Pancreas (tissue), 10 donors: Measurements from ENCODE around the gene ERVK3-1. TPM values are rescaled to one million over a fixed set of nuclear protein-coding genes. Genes with fewer than 3 reads are reported as not detected.
"Not testable (repeated sequence)": the region's sequence is repeated elsewhere in the genome, so short reads cannot be mapped to it uniquely, and the experiment has no call there.

Experiments used
- ATAC-seq, 4 donors: fragments of 200-7000 bp; cut with Tn5 transposase; one replicate each; pipeline versions ENCODE4 v1.8.0 to v1.9.1; 2020; ENCODE audit warnings: mild to moderate bottlenecking in 4 of 4, moderate library complexity in 4 of 4
- DNase-seq, 6 donors: peaks; one replicate each; pipeline ENCODE4 v3.0.0-alpha.2; 2020
- FAIRE-seq: peaks from 2 replicates; lab custom pipeline; 2012; peaks lifted over from hg19 to GRCh38; lab: Jason Lieb, UNC
- H3K27ac ChIP-seq, 4 donors: fragments of 200-600 bp; sonication (generic); 1 replicate in 3 of 4; 2 replicates in 1 of 4; pipeline versions ENCODE4 v1.5.0 to v1.8.0; 2020
- H3K27me3 ChIP-seq, 4 donors: fragments of 200-600 bp; one replicate each; pipeline ENCODE4 v1.8.0; 2021
- H3K36me3 ChIP-seq, 3 donors: fragments of 200-600 bp; sonication (generic) in 1 of 3; one replicate each; pipeline versions ENCODE4 v1.5.0 to v1.8.0; 2020 to 2021
- H3K4me1 ChIP-seq, 3 donors: fragments of 200-600 bp; one replicate each; pipeline ENCODE4 v1.8.0; 2021
- H3K4me3 ChIP-seq, 4 donors: fragments of 200-600 bp; sonication (generic) in 2 of 4; one replicate each; pipeline versions ENCODE4 v1.5.0 to v1.8.0; 2020 to 2021
- H3K9me3 ChIP-seq, 4 donors: fragments of 200-600 bp; one replicate each; pipeline ENCODE4 v1.8.0; 2021
- WGBS, 2 donors: extraction: QIAGEN DNeasy Blood & Tissue Kit; methylation state at CpG; one replicate each; pipeline ENCODE4 v1.1.7; 2013; 5-methylcytosine and 5-hydroxymethylcytosine counted together
- intact Hi-C, 3 donors: fragments of 100-400 bp; cut with DNase I; formaldehyde crosslinking; loops; one replicate each; pipeline versions ENCODE4 v1.11.1 to v1.14.2; 2022
- polyA plus RNA-seq, 2 donors: library from polyadenylated mRNA; stranded (reverse); fragments of 200-250 nt; gene quantifications; one replicate each; pipeline ENCODE4 v1.2.3, GENCODE V29; 2013
- total RNA-seq, 6 donors: library from RNA; stranded (reverse); fragmentation: NEBNext Ultra II Directional in 4 of 6; extraction: Animal tissue kit (Norgen Biotek cat#: 25700) in 4 of 6; gene quantifications; one replicate each; pipeline versions ENCODE4 v1.2.1 to v1.2.4, GENCODE V29; 2021 to 2023
- TF ChIP-seq, protein P1 (sequence below), 4 donors: fragments of 200-600 bp; sonication (generic) in 3 of 4; IDR thresholded peaks; one replicate each; pipeline versions ENCODE4 v1.5.0 to v1.8.0; 2021; ENCODE audit warnings: antibody characterized with exemption in 4 of 4
- donor health status: healthy with polysubstance abuse.
- donor health status: DM: no; HTN: no; CAD: no; lungs with moderate emphysema.
- donor health status: DM: no; HTN: no; CAD: no.
- donor health status: control.
- donor health status: control.
- donor health status: Bipolar disorder and iron deficiency.
- donor health status: DM: yes; HTN: yes; CAD: no.
- donor health status: DM: no; HTN: no; CAD: no.
- donor health status: DM: no; HTN: no; CAD: no.
- donor health status: DM: yes; HTN: yes; CAD: no.

ERVK3-1 gene, protein sequence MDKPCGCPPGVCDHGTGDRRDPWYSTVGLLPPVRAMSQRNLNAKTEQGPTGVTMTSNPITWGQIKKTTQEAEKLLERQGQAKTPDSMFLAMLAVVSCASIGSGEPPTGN
- total RNA-seq = 10 to 100 TPM in 5 of 6 donors, 1 to 10 TPM in 1; 8.6 to 17.6 (median 14.0) TPM
- 10 to 100 TPM; 21.0 to 41.6 TPM for polyA plus RNA-seq

DNA sequence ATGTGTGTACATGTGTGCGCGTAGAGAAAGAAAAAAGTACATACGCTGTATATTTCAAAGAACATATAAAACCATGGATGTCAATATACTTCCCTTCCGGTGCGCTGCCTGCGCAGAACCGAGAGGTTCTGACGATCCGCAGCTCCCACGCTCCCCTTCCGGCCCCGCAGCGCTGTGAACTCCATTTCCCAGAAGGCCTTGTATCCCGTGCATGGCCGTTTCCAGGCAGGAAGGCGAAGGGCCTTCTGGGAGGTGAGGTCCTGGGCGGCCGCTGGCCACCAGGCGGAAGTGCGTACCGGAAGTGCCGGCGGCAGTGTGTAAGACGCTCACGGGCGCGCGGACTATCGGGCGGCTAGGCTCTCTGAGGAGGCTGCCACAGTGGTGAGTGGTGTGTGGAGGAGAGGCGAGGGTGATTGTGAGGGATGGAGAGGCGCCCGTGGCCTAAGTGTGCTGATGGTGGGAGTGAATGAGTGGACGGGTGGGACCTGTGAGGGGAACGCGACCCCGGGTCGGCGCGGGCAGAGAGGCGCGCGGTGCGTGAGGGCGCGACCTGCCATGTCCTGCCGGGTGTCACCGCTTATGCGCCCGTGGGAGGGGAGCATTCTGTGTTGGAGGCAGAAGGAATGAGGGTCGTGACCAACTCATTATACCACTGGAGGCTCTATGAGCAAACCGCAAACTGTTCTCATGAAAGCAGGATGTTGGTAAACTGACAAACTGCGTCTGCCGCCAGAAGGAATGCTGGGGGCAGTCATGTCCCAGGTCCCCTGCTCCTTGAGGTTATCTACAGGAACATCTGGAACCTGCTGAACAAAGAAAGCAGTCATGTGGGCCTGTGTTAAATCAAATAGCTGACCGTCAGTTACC, at the start of gene ERVK3-1:
ERVK3-1 (plus strand) TSS at position 313 of the 867 bp plus-strand sequence. CDS start 6,792 bp downstream, outside the sequence.
- intact Hi-C loops = no loop called here
- H3K27me3 ChIP-seq = no peaks in the 10 kb centered on the region
- TF ChIP-seq, protein P1, sequence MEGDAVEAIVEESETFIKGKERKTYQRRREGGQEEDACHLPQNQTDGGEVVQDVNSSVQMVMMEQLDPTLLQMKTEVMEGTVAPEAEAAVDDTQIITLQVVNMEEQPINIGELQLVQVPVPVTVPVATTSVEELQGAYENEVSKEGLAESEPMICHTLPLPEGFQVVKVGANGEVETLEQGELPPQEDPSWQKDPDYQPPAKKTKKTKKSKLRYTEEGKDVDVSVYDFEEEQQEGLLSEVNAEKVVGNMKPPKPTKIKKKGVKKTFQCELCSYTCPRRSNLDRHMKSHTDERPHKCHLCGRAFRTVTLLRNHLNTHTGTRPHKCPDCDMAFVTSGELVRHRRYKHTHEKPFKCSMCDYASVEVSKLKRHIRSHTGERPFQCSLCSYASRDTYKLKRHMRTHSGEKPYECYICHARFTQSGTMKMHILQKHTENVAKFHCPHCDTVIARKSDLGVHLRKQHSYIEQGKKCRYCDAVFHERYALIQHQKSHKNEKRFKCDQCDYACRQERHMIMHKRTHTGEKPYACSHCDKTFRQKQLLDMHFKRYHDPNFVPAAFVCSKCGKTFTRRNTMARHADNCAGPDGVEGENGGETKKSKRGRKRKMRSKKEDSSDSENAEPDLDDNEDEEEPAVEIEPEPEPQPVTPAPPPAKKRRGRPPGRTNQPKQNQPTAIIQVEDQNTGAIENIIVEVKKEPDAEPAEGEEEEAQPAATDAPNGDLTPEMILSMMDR (IDR thresholded peaks at IDR 0.05) = peak in 2 of 4 donors; percentile 11 to 26
- H3K36me3 ChIP-seq = no peaks in the 10 kb centered on the region
- no peaks in the 10 kb centered on the region for H3K9me3 ChIP-seq
- ATAC-seq (peak; percentile 99 to 100 (median 100)), FAIRE-seq (peak; percentile 94), DNase-seq (peak; percentile 92 to 98 (median 94))
- H3K4me3 ChIP-seq = peak within 1 kb of the TSS; percentile 67 to 97 (median 92)
- H3K4me1 ChIP-seq = peaks cover 0 to 11% (median 0%) of the 10 kb centered on the region in 3 donors
- WGBS, 2 donors = 0 to 1% methylated on average over 55 of the region's 55 CpGs
- H3K27ac ChIP-seq = peak within 1 kb of the TSS; percentile 53 to 75 (median 66)

DNA sequence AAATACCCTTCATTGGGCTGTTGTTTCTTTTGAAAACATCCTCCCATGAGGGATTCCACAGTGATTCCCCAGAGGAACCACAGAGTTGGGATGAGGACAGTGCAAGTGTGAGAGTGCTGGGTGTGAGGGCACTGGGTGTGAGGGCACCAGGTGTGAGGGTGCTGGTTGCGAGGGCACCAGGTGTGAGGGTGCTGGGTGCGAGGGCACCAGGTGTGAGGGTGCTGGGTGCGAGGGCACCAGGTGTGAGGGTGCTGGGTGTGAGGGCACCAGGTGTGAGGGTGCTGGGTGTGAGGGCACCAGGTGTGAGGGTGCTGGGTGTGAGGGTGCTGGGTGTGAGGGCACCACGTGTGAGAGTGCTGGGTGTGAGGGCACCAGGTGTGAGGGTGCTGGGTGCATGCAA, 46.9 kb upstream of the ERVK3-1 start:
- peaks cover 0 to 50% (median 7%) of the 10 kb centered on the region in 3 donors for H3K36me3 ChIP-seq
- H3K27ac ChIP-seq, ATAC-seq, H3K4me3 ChIP-seq, H3K27me3 ChIP-seq, intact Hi-C loops, FAIRE-seq, H3K4me1 ChIP-seq, DNase-seq: not testable (repeated sequence)
- 95% methylated on average over 4 of the region's 4 CpGs for WGBS, 2 donors
- peaks cover 0 to 48% (median 16%) of the 10 kb centered on the region in 4 donors for H3K9me3 ChIP-seq

DNA sequence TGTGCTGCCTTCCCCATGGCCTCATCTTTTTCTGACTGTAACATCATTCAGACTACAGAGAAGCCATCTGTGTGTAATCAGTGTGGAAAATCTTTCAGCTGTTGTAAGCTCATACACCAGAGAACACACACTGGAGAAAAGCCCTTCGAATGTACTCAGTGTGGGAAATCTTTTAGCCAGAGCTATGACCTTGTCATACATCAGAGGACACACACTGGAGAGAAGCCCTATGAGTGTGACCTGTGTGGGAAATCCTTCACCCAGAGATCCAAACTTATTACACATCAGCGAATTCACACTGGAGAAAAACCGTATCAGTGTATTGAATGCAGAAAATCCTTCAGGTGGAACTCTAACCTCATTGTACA, 43.6 kb upstream of the ERVK3-1 start:
- Histone ChIP-seq H3K36me3 (peaks cover 0 to 25% (median 7%) of the 10 kb centered on the region in 3 donors), H3K4me1 (no peaks in the 10 kb centered on the region), H3K27me3 (no peaks in the 10 kb centered on the region), H3K9me3 (peaks cover 0 to 52% (median 15%) of the 10 kb centered on the region in 4 donors), H3K4me3 (no peak overlapping the region), H3K27ac (no peak overlapping the region)
- WGBS, 2 donors = 95 to 96% methylated on average over 3 of the region's 3 CpGs
- intact Hi-C loops = loop anchor here (10.0 kb wide), 3 partner anchors 57 to 137 kb away; no protein-coding TSS in a partner anchor
- no peak for FAIRE-seq
- no peak for ATAC-seq
- TF ChIP-seq, protein P1 (IDR thresholded peaks at IDR 0.05) = no peak
- DNase-seq = no peak

DNA sequence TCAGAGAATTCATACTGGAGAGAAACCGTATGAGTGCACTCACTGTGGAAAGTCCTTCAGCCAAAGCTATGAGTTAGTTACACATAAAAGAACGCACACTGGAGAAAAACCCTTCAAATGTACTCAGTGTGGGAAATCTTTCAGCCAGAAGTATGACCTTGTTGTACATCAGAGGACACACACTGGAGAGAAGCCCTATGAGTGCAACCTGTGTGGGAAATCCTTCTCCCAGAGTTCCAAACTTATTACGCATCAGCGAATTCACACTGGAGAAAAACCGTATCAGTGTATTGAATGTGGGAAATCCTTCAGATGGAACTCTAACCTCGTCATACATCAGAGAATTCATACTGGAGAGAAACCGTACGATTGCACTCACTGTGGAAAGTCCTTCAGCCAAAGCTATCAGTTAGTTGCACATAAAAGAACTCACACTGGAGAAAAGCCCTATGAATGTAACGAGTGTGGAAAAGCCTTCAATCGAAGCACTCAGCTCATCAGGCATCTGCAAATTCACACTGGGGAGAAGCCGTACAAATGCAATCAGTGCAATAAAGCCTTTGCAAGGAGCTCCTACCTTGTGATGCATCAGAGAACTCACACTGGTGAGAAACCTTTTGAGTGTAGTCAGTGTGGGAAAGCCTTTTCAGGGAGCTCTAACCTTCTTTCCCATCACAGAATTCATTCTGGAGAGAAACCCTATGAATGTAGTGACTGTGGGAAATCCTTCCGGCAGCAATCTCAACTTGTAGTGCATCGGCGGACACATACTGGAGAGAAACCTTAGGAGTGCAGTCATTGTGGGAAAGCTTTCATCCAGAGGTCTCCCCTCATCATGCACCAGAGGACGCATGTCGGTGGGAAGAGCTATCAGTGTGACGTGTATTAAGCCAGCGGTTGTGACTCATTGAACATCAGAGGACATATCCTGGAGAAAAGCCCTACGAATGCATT, 42.9 kb upstream of the ERVK3-1 start:
- H3K27ac ChIP-seq = no peak overlapping the region
- DNase-seq (no peak), FAIRE-seq (no peak), ATAC-seq (no peak)
- no peaks in the 10 kb centered on the region for H3K27me3 ChIP-seq
- H3K36me3 ChIP-seq = peaks cover 0 to 19% (median 7%) of the 10 kb centered on the region in 3 donors
- 97 to 98% methylated on average over 19 of the region's 19 CpGs for WGBS, 2 donors
- TF ChIP-seq, protein P1 (IDR thresholded peaks at IDR 0.05) = no peak
- H3K9me3 ChIP-seq = peaks cover 0 to 52% (median 15%) of the 10 kb centered on the region in 4 donors
- no peaks in the 10 kb centered on the region for H3K4me1 ChIP-seq
- no peak overlapping the region for H3K4me3 ChIP-seq
- intact Hi-C loops = loop anchor here (10.0 kb wide), 3 partner anchors 57 to 137 kb away; no protein-coding TSS in a partner anchor
